RWPE2 (cell line): ENCODE data around the gene STEAP1.
"Not testable (repeated sequence)": the region's sequence is repeated elsewhere in the genome, so short reads cannot be mapped to it uniquely, and the experiment has no call there.

Experiments
- ATAC-seq: fragments of 200-7000 bp; cut with Tn5 transposase; 3 replicates; pipeline ENCODE4 v1.9.1; 2021; ENCODE audit warnings: low read depth
- DNase-seq: peaks from one replicate; pipeline ENCODE4 v3.0.0-alpha.2; 2020; ENCODE audit warnings: low spot score
- H3K27ac ChIP-seq: fragments of 450-650 bp; 2 replicates; pipeline ENCODE4 v1.5.1; 2017; ENCODE audit warnings: mild to moderate bottlenecking; ENCODE audit not compliant: poor library complexity, severe bottlenecking
- H3K27me3 ChIP-seq: fragments of 250-450 bp; sonication (Bioruptor Pico); 2 replicates; pipeline ENCODE4 v1.5.1; 2021; ENCODE audit warnings: mild to moderate bottlenecking, moderate library complexity; ENCODE audit not compliant: insufficient read depth, poor library complexity, severe bottlenecking
- H3K36me3 ChIP-seq: fragments of 250-450 bp; sonication (Bioruptor Pico); 2 replicates; pipeline ENCODE4 v1.5.1; 2020; ENCODE audit warnings: low read depth, mild to moderate bottlenecking, moderate library complexity
- H3K4me1 ChIP-seq: fragments of 250-450 bp; sonication (Bioruptor Pico); 2 replicates; pipeline ENCODE4 v1.5.1; 2021; ENCODE audit warnings: mild to moderate bottlenecking, moderate library complexity; ENCODE audit not compliant: insufficient read depth, poor library complexity, severe bottlenecking
- H3K4me3 ChIP-seq: fragments of 250-450 bp; sonication (Bioruptor Pico); 2 replicates; pipeline ENCODE4 v1.5.1; 2021; ENCODE audit warnings: mild to moderate bottlenecking, moderate library complexity; ENCODE audit not compliant: severe bottlenecking
- H3K9me3 ChIP-seq: fragments of 250-450 bp; sonication (Bioruptor Pico); 2 replicates; pipeline ENCODE4 v1.5.1; 2021; ENCODE audit warnings: mild to moderate bottlenecking, moderate library complexity; ENCODE audit not compliant: severe bottlenecking
- CTCF ChIP-seq: fragments of 450-650 bp; IDR thresholded peaks from one replicate; pipeline ENCODE4 v1.5.1; 2017; ENCODE audit warnings: mild to moderate bottlenecking, moderate library complexity; ENCODE audit not compliant: poor library complexity, severe bottlenecking

The STEAP1 gene

GRCh38 chr7:90178166-90178565 is 23.9 kb downstream of the STEAP1 start:
- H3K4me1 ChIP-seq, result peaks cover 38% of the 10 kb centered on the region
- H3K9me3 ChIP-seq, result no peaks in the 10 kb centered on the region
- H3K36me3 ChIP-seq, result no peaks in the 10 kb centered on the region
- peak overlapping the region; percentile 72 for H3K27ac ChIP-seq
- DNase-seq (no peak), ATAC-seq (no peak)
- no peaks in the 10 kb centered on the region for H3K27me3 ChIP-seq
- TF ChIP-seq CTCF, result no peak
- no peak overlapping the region for H3K4me3 ChIP-seq

GRCh38 chr7:90178679-90179278 is 24.5 kb downstream of the STEAP1 start:
- Histone ChIP-seq H3K36me3 (no peaks in the 10 kb centered on the region), H3K4me1 (peaks cover 38% of the 10 kb centered on the region), H3K9me3 (no peaks in the 10 kb centered on the region), H3K4me3 (no peak overlapping the region), H3K27me3 (no peaks in the 10 kb centered on the region), H3K27ac (peak overlapping the region; percentile 72)
- no peak for TF ChIP-seq CTCF
- DNase-seq, result no peak
- ATAC-seq, result peak; percentile 97

- peak overlapping the region; percentile 72 for H3K27ac ChIP-seq
- H3K36me3 ChIP-seq, result no peaks in the 10 kb centered on the region
- no peak for ATAC-seq
- H3K27me3 ChIP-seq, result no peaks in the 10 kb centered on the region
- no peak for TF ChIP-seq CTCF
- peaks cover 38% of the 10 kb centered on the region for H3K4me1 ChIP-seq
- no peak overlapping the region for H3K4me3 ChIP-seq
- DNase-seq, result no peak
- H3K9me3 ChIP-seq, result no peaks in the 10 kb centered on the region
These were observed 25.8 kb downstream of the STEAP1 start for GRCh38 chr7:90180011-90180585.

GRCh38 chr7:90180649-90181048 is 26.4 kb downstream of the STEAP1 start:
- H3K36me3 ChIP-seq, result no peaks in the 10 kb centered on the region
- DNase-seq (no peak), ATAC-seq (peak; percentile 22; the same call in 1 of the 3 replicates)
- H3K9me3 ChIP-seq, result no peaks in the 10 kb centered on the region
- no peaks in the 10 kb centered on the region for H3K27me3 ChIP-seq
- TF ChIP-seq CTCF, result no peak
- H3K27ac ChIP-seq, result peak overlapping the region; percentile 72
- H3K4me1 ChIP-seq, result peaks cover 38% of the 10 kb centered on the region
- no peak overlapping the region for H3K4me3 ChIP-seq

GRCh38 chr7:90181485-90181884 is 27.2 kb downstream of the STEAP1 start:
- Histone ChIP-seq H3K9me3 (no peaks in the 10 kb centered on the region), H3K36me3 (no peaks in the 10 kb centered on the region), H3K4me1 (peaks cover 38% of the 10 kb centered on the region), H3K4me3 (no peak overlapping the region), H3K27me3 (no peaks in the 10 kb centered on the region), H3K27ac (no peak overlapping the region)
- no peak for DNase-seq
- TF ChIP-seq CTCF, result no peak
- ATAC-seq, result no peak

- H3K4me3 ChIP-seq, H3K9me3 ChIP-seq, DNase-seq, H3K4me1 ChIP-seq, H3K27me3 ChIP-seq, H3K27ac ChIP-seq, H3K36me3 ChIP-seq, ATAC-seq: not testable (repeated sequence)
These were observed 32.0 kb downstream of the STEAP1 start for GRCh38 chr7:90186290-90186689.
